Tibial nerve (tissue), 4 donors: Measurements from ENCODE around the gene AUNIP.

ENCODE experiments used
- EP300 ChIP-seq, 2 donors: sonication (generic); formaldehyde crosslinking; IDR thresholded peaks; one replicate each; pipeline ENCODE4 v1.6.1; 2017; ENCODE audit warnings: antibody characterized with exemption in 2 of 2, mild to moderate bottlenecking in 1 of 2
- POLR2A ChIP-seq, 2 donors: fragments of 450-650 bp; IDR thresholded peaks; one replicate each; pipeline ENCODE4 v1.6.1; 2017; ENCODE audit warnings: antibody characterized with exemption in 2 of 2, mild to moderate bottlenecking in 2 of 2, moderate library complexity in 2 of 2
- TF ChIP-seq, protein P1 (sequence below), 5 experiments: fragments of 200-600 bp in 3 of 5; fragments of 450-650 bp in 2 of 5; sonication (generic) in 3 of 5; IDR thresholded peaks; one replicate each; pipeline ENCODE4 v1.5.1; 2016 to 2019; ENCODE audit warnings: antibody characterized with exemption in 5 of 5, mild to moderate bottlenecking in 3 of 5, moderate library complexity in 2 of 5

DNA sequence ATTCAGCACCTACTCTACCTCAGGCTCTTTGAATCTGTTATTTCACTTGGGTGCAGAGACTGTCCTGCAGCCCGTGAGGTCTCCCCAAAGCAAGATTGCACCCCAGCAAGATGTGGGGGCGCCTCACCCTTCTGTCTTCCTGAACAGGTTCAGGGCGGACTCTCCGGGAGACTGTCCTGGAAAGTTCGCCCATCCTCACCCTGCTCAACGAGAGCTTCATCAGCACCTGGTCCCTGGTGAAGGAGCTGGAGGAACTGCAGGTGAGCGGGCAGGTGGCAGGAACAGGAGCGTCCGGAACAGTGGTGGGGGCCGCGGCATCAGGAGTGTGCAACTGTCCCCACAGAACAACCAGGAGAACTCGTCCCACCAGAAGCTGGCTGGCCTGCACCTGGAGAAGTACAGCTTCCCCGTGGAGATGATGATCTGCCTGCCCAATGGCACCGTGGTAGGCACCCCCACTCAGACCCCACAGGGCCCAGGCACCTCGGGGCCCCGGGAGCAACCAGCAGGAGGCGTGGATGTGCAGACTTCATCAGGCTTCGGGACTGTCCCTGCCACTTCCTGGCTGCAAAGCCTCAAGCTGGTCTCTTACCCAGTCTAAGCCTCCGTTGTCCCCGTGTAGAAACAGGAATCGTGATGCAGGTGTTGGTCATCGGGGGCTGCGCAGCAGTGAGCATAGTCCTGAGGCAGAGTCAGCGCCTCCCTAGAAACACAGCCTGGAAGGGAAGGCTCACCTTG, 45.4 kb downstream of the AUNIP start:
- TF ChIP-seq, protein P1, sequence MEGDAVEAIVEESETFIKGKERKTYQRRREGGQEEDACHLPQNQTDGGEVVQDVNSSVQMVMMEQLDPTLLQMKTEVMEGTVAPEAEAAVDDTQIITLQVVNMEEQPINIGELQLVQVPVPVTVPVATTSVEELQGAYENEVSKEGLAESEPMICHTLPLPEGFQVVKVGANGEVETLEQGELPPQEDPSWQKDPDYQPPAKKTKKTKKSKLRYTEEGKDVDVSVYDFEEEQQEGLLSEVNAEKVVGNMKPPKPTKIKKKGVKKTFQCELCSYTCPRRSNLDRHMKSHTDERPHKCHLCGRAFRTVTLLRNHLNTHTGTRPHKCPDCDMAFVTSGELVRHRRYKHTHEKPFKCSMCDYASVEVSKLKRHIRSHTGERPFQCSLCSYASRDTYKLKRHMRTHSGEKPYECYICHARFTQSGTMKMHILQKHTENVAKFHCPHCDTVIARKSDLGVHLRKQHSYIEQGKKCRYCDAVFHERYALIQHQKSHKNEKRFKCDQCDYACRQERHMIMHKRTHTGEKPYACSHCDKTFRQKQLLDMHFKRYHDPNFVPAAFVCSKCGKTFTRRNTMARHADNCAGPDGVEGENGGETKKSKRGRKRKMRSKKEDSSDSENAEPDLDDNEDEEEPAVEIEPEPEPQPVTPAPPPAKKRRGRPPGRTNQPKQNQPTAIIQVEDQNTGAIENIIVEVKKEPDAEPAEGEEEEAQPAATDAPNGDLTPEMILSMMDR (IDR thresholded peaks at IDR 0.05) = no peak
- TF ChIP-seq POLR2A (IDR thresholded peaks at IDR 0.05) (no peak), EP300 (IDR thresholded peaks at IDR 0.05) (no peak)
